Ovary (tissue), 9 donors: ENCODE data around the gene CDH22. TPM values are rescaled to one million over a fixed set of nuclear protein-coding genes. Genes with fewer than 3 reads are reported as not detected.

ENCODE experiments used
- DNase-seq, 5 donors: peaks; one replicate each; pipeline ENCODE4 v3.0.0-alpha.2; 2019 to 2020
- H3K27ac ChIP-seq, 2 donors: fragments of 200-600 bp; one replicate each; pipeline versions ENCODE4 v1.5.1 to v1.8.0; 2019 to 2022
- H3K27me3 ChIP-seq: fragments of 200-600 bp; one replicate; pipeline ENCODE4 v1.8.0; 2022
- H3K36me3 ChIP-seq: fragments of 200-600 bp; sonication (generic); one replicate; pipeline ENCODE4 v1.5.1; 2019
- H3K4me1 ChIP-seq: one replicate; pipeline ENCODE4 v1.8.1; 2013; ENCODE audit warnings: mild to moderate bottlenecking, moderate library complexity; ENCODE audit not compliant: insufficient read depth
- H3K4me3 ChIP-seq: fragments of 200-600 bp; sonication (generic); one replicate; pipeline ENCODE4 v1.5.1; 2017
- H3K9me3 ChIP-seq, 2 donors: fragments of 200-600 bp in 1 of 2; sonication (generic) in 1 of 2; one replicate each; pipeline versions ENCODE4 v1.5.1 to v1.8.1; 2013 to 2019; ENCODE audit warnings: mild to moderate bottlenecking in 1 of 2, moderate library complexity in 1 of 2
- EP300 ChIP-seq: sonication (generic); formaldehyde crosslinking; IDR thresholded peaks from one replicate; pipeline ENCODE4 v1.6.1; 2017; ENCODE audit warnings: antibody characterized with exemption
- POLR2A ChIP-seq: fragments of 450-650 bp; IDR thresholded peaks from one replicate; pipeline ENCODE4 v1.6.1; 2017; ENCODE audit warnings: antibody characterized with exemption, mild to moderate bottlenecking, moderate library complexity
- WGBS, 3 donors: extraction: QIAGEN DNeasy Blood & Tissue Kit in 1 of 3; methylation state at CpG; one replicate each; pipeline versions ENCODE4 v1.1.5 to v1.1.7; 2013 to 2017; 5-methylcytosine and 5-hydroxymethylcytosine counted together
- intact Hi-C, 4 donors: fragments of 100-400 bp; cut with DNase I; formaldehyde crosslinking; loops; one replicate each; pipeline versions ENCODE4 v1.11.0 to v1.15.1; 2022 to 2023
- polyA plus RNA-seq, 2 donors: library from polyadenylated mRNA; stranded (reverse); fragments of 200-250 nt in 1 of 2; fragments of 350-450 nt in 1 of 2; fragmentation: Illumina TruSeq in 1 of 2; extraction: RNeasy Lipid Tissue Mini Kit (QIAGEN cat#74804) in 1 of 2; gene quantifications; one replicate each; pipeline ENCODE4 v1.2.3, GENCODE V29; 2013 to 2014
- total RNA-seq, 7 donors: library from RNA; depleted of rRNA in 2 of 7; stranded (reverse); fragments of >200 nt in 2 of 7; fragmentation: NEBNext Ultra II Directional in 3 of 7; extraction: Animal tissue kit (Norgen Biotek cat#: 25700) in 3 of 7; gene quantifications; one replicate each; pipeline versions ENCODE4 v1.1.0 to v1.2.4, GENCODE V29; 2016 to 2023
- TF ChIP-seq, protein P1 (sequence below), 3 donors: fragments of 450-650 bp in 2 of 3; fragments of 200-600 bp in 1 of 3; IDR thresholded peaks; one replicate each; pipeline versions ENCODE4 v1.5.1 to v1.8.0; 2016 to 2022; ENCODE audit warnings: antibody characterized with exemption in 3 of 3, mild to moderate bottlenecking in 1 of 3
- donor health status: DM: no; HTN: no; CAD: no; lungs with moderate emphysema.
- donor health status: DM: no; HTN: no; CAD: no.
- donor health status: Bipolar disorder and iron deficiency.
- donor health status: DM: yes; HTN: yes; CAD: no.
- donor health status: DM: no; HTN: no; CAD: no.
- donor health status: DM: yes; HTN: yes; CAD: no.

CDH22 gene
- total and polyA plus RNA-seq, 9 donors, result 0.10 to 1.5 (median 0.36) TPM

DNA sequence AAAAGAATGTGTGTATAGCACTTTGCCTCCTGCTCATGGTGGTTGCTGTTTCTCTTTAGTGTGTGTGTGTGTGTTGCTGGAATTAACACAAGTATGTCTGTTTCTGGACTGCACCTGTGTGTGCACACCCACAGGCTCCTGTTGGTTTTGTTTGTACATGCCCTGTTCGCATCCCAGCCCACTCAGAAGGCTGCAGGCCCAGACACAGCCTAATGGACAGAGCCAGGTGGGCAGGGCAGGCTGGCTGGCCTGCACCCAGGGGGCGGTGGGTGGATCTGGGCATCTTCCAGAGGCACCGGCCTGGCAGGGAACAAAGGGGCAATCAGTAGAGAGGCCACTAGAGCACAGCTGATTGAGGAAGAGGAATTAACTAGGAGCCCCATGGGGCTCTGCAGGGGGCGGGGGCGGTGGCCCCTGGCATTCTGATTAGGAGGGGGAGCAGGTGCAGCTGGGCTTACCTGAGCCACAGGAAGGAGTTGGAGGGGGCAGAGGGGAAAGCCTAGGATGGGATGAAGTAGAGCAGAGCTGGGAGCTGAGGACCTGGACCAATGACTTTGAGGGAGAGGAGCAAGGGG, 168.3 kb downstream of the CDH22 start:
- DNase-seq, result no peak
- H3K36me3 ChIP-seq, result no peaks in the 10 kb centered on the region
- intact Hi-C loops, result loop anchor here in 3 of 4 donors (5.0 to 10.0 kb wide), 4 partner anchors 165 to 287 kb away; partner anchors contain the start of gene CDH22 (in 2 of the 3)
- H3K9me3 ChIP-seq, result no peaks in the 10 kb centered on the region
- no peak overlapping the region for H3K27ac ChIP-seq
- H3K27me3 ChIP-seq, result no peaks in the 10 kb centered on the region
- no peaks in the 10 kb centered on the region for H3K4me1 ChIP-seq
- H3K4me3 ChIP-seq, result no peak overlapping the region
- TF ChIP-seq EP300, result no peak
- TF ChIP-seq, protein P1, sequence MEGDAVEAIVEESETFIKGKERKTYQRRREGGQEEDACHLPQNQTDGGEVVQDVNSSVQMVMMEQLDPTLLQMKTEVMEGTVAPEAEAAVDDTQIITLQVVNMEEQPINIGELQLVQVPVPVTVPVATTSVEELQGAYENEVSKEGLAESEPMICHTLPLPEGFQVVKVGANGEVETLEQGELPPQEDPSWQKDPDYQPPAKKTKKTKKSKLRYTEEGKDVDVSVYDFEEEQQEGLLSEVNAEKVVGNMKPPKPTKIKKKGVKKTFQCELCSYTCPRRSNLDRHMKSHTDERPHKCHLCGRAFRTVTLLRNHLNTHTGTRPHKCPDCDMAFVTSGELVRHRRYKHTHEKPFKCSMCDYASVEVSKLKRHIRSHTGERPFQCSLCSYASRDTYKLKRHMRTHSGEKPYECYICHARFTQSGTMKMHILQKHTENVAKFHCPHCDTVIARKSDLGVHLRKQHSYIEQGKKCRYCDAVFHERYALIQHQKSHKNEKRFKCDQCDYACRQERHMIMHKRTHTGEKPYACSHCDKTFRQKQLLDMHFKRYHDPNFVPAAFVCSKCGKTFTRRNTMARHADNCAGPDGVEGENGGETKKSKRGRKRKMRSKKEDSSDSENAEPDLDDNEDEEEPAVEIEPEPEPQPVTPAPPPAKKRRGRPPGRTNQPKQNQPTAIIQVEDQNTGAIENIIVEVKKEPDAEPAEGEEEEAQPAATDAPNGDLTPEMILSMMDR (IDR thresholded peaks at IDR 0.05), result no peak
- TF ChIP-seq POLR2A, result no peak
- WGBS, 3 donors, result 40 to 55% (median 52%) methylated on average over 5 of the region's 5 CpGs

DNA sequence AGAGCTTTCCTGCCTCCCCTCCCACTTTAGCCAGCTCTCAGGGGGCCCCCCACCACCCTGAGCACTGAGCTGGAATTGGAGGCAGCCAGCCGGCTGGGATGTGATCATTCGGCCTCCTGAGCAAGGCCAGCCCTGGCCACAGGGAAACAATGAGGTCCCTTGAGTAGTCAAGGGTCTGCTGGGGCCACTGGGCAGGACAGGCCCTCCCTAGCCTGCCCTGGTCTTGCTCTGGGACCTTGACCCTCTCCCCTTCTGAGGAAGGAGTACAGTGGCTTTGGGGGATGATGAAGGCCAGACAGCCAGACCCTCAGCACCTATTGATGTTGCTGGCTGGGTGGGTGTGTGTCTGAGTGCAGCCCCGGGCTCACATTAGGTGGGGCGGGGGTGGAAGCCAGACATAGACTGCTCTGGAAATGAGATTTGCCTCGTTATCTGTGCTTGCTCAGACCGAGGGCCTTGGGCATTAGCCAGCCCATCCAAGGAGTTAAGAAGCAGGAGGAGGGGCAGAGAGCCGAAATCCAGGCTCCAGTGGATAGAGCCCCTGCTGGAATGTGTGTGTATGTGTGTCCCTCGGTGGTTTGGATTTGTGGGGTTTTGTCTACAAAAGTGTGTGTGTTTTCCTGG, 168.9 kb downstream of the CDH22 start:
- TF ChIP-seq EP300, result no peak
- TF ChIP-seq POLR2A, result no peak
- TF ChIP-seq, protein P1 (IDR thresholded peaks at IDR 0.05), result no peak
- Histone ChIP-seq H3K27ac (no peak overlapping the region), H3K4me3 (no peak overlapping the region), H3K27me3 (no peaks in the 10 kb centered on the region), H3K36me3 (no peaks in the 10 kb centered on the region), H3K4me1 (no peaks in the 10 kb centered on the region), H3K9me3 (no peaks in the 10 kb centered on the region)
- intact Hi-C loops, result loop anchor here in 2 of 4 donors (5.0 to 10.0 kb wide), 2 partner anchors 165 to 208 kb away; partner anchors contain the start of gene CDH22 (in 1 of the 2)
- 11 to 17% (median 12%) methylated on average over 8 of the region's 8 CpGs for WGBS, 3 donors
- peak in 1 of 5 donors; percentile 61 for DNase-seq

GRCh38 chr20:46137816-46138215, 170.5 kb downstream of the CDH22 start:
- Histone ChIP-seq H3K4me1 (peaks cover 2% of the 10 kb centered on the region), H3K36me3 (no peaks in the 10 kb centered on the region), H3K27ac (no peak overlapping the region), H3K4me3 (no peak overlapping the region), H3K9me3 (no peaks in the 10 kb centered on the region), H3K27me3 (no peaks in the 10 kb centered on the region)
- no peak for DNase-seq
- intact Hi-C loops, result loop anchor here in 2 of 4 donors (5.0 to 10.0 kb wide), 2 partner anchors 167 to 209 kb away; partner anchors contain the start of gene CDH22 (in 1 of the 2)
- WGBS, 3 donors, result 79 to 82% (median 81%) methylated on average over 5 of the region's 5 CpGs
- TF ChIP-seq, protein P1 (IDR thresholded peaks at IDR 0.05), result no peak
- TF ChIP-seq EP300, result no peak
- no peak for TF ChIP-seq POLR2A

- no peaks in the 10 kb centered on the region for H3K27me3 ChIP-seq
- TF ChIP-seq POLR2A (no peak), EP300 (no peak)
- TF ChIP-seq, protein P1 (IDR thresholded peaks at IDR 0.05), result no peak
- no peak overlapping the region for H3K27ac ChIP-seq
- intact Hi-C loops, result loop anchor here in 2 of 4 donors (5.0 to 10.0 kb wide), 2 partner anchors 169 to 211 kb away; partner anchors contain the start of gene CDH22 (in 1 of the 2)
- no peak overlapping the region for H3K4me3 ChIP-seq
- no peaks in the 10 kb centered on the region for H3K36me3 ChIP-seq
- peaks cover 3% of the 10 kb centered on the region for H3K4me1 ChIP-seq
- no peaks in the 10 kb centered on the region for H3K9me3 ChIP-seq
- DNase-seq, result no peak
- 52 to 65% (median 56%) methylated on average over 12 of the region's 12 CpGs for WGBS, 3 donors
Observed at GRCh38 chr20:46135856-46136633, 172.3 kb downstream of the CDH22 start.
